IPS DF 19.7 (cell line): ENCODE results near the gene GP5.

Experiments used
- DNase-seq: peaks from one replicate; pipeline ENCODE4 v3.0.0-alpha.2; 2013; ENCODE audit warnings: low read depth, low spot score

GP5 gene

DNA sequence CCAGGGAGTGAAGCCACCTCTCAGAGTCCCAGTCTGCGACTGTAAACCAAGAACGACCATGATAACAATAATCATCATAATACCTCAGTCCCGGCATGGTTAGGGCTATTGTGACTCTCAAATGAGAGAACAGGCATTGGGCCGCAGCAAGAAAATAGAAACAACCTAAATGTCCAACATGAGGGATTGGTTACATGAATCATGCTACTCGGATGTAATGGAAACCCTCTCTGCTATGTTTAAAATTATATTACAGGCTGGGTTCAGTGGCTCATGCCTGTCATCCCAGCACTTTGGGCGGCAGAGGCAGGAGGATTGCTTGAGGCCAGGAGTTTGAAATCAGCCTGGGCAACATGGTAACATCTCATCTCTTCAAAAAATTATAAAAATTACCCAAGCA, 50.7 kb downstream of the GP5 start:
- no peak for DNase-seq

DNA sequence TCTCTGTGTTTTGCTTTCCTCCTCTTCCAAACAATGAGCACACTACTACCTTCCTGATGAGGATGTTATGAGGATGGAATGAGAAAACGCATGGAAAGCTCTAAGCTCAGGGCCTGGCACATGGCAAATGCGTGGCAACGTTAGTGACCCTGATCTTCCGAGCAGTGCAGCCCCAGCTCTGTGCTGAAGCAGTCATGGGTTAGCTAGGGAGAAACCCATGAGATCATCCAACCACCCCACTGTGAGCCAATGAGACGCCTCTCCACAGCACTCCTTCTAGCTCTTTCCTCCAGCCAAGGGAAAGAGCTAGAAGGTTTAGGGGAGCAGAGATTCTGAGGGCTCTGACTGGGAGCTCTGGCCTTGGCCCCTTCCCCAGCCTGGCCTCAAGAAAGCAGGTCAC, 52.4 kb downstream of the GP5 start:
- DNase-seq, result no peak

DNA sequence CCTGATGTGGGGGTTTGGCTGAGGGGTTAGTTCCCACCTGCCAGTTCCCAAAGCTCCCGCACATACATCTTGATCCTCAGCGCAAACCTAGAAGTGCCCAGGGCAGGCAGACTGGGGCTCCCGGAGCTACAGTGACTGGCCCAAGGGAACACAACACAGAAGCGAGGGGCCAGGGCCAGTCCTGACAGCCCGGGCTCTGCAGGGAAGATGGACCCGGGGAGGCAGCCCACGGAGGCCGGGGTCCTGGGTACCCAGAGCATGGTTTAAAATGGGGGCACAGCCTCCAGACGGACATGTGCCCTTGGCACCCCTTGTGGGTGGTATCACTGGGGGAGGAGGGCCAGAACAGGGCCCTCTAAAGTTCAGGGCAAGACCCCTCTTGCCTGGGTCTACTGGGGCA, 53.0 kb downstream of the GP5 start:
- DNase-seq, result no peak
